HepG2 (cell line): ENCODE data around the gene PSG3. TPM values are rescaled to one million over a fixed set of nuclear protein-coding genes. Genes with fewer than 3 reads are reported as not detected.
"Not testable (repeated sequence)": the region's sequence is repeated elsewhere in the genome, so short reads cannot be mapped to it uniquely, and the experiment has no call there.

Experiments used
- ATAC-seq: fragments of 200-7000 bp; cut with Tn5 transposase; 3 replicates; pipeline ENCODE4 v1.9.1; 2020; ENCODE audit warnings: mild to moderate bottlenecking, moderate library complexity
- BruUV-seq: library from RNA; stranded (reverse); fragments of 400-500 nt; replicated peaks from 2 replicates; lab custom pipeline; 2021; lab: Mats Ljungman, UMichigan
- CTCF ChIA-PET: fragments of 300-600 bp; formaldehyde crosslinking; extraction: SDS; loops from one replicate; lab custom pipeline; 2021; ENCODE audit warnings: low total read pairs, inconsistent platforms, low intra/inter-chr PET ratio; lab: Yijun Ruan, JAX
- POLR2A ChIA-PET: fragments of 350-600 bp; sonication (Branson Sonifier 250); formaldehyde crosslinking; loops from one replicate; lab custom pipeline; 2020; ENCODE audit warnings: antibody characterized with exemption, inconsistent platforms; lab: Yijun Ruan, JAX
- DNase-seq: peaks from one replicate; pipeline ENCODE4 v3.0.0-alpha.2; 2015; ENCODE audit warnings: low spot score
- FAIRE-seq: peaks from 3 replicates; lab custom pipeline; 2011; peaks lifted over from hg19 to GRCh38; lab: Jason Lieb, UNC
- H2AFZ ChIP-seq: one replicate; pipeline ENCODE4 v1.6.1; 2011; ENCODE audit warnings: low read length, inconsistent platforms
- H3K27ac ChIP-seq: fragments of 300-600 bp; 3 replicates; pipeline ENCODE4 v1.8.0; 2011; ENCODE audit warnings: mixed run types, mild to moderate bottlenecking, mixed read lengths, low read length, inconsistent platforms; ENCODE audit not compliant: insufficient read depth; ENCODE audit errors: extremely low read length
- H3K27me3 ChIP-seq, 2 experiments: fragments of 200-600 bp in 1 of 2; 2 replicates in 1 of 2; 3 replicates in 1 of 2; pipeline versions ENCODE4 v1.6.0 to v1.8.0; 2011; ENCODE audit warnings: low read length in 2 of 2, mild to moderate bottlenecking in 2 of 2, moderate library complexity in 2 of 2, inconsistent platforms in 1 of 2; ENCODE audit not compliant: insufficient read depth in 2 of 2, control insufficient read depth in 1 of 2
- H3K36me3 ChIP-seq, 2 experiments: fragments of 200-600 bp in 1 of 2; replicated peaks in 1 of 2; 2 replicates in 1 of 2; 3 replicates in 1 of 2; pipeline versions ENCODE4 v1.5.1 to v1.8.0; 2011; ENCODE audit warnings: low read length in 2 of 2, inconsistent platforms in 1 of 2; ENCODE audit not compliant: insufficient read depth in 2 of 2, control insufficient read depth in 1 of 2
- H3K4me1 ChIP-seq: 2 replicates; pipeline ENCODE4 v1.5.1; 2012; ENCODE audit warnings: low read length, inconsistent platforms; ENCODE audit not compliant: insufficient read depth
- H3K4me2 ChIP-seq: 2 replicates; pipeline ENCODE4 v1.6.0; 2011; ENCODE audit warnings: low read depth, low read length, inconsistent platforms
- H3K4me3 ChIP-seq, 3 experiments: fragments of 200-600 bp in 1 of 3; sonication (generic), shearing (Covaris generic) in 1 of 3; replicated peaks in 1 of 3; 2 replicates each; pipeline ENCODE4 v1.5.1; 2011 to 2016; ENCODE audit warnings: low read length in 3 of 3, inconsistent platforms in 2 of 3, low read depth in 2 of 3, mild to moderate bottlenecking in 2 of 3, control low read depth in 1 of 3, mixed read lengths in 1 of 3; ENCODE audit not compliant: insufficient read depth in 1 of 3
- H3K79me2 ChIP-seq: one replicate; pipeline ENCODE4 v1.6.1; 2011; ENCODE audit warnings: low read length, inconsistent platforms; ENCODE audit not compliant: insufficient read depth
- H3K9ac ChIP-seq: 2 replicates; pipeline ENCODE4 v1.6.0; 2011; ENCODE audit warnings: mild to moderate bottlenecking, low read depth, low read length, inconsistent platforms; ENCODE audit not compliant: insufficient read depth
- H3K9me3 ChIP-seq: 2 replicates; pipeline ENCODE4 v1.5.1; 2012; ENCODE audit warnings: mild to moderate bottlenecking, low read length
- H4K20me1 ChIP-seq: 2 replicates; pipeline ENCODE4 v1.6.0; 2011; ENCODE audit warnings: inconsistent platforms, mild to moderate bottlenecking, low read length, moderate library complexity; ENCODE audit not compliant: insufficient read depth
- CTCF ChIP-seq: sonication (generic); formaldehyde crosslinking; IDR thresholded peaks from 2 replicates; pipeline ENCODE4 v1.5.0; 2020; ENCODE audit warnings: mild to moderate bottlenecking, missing genetic modification reagents, moderate library complexity
- MNT ChIP-seq: fragments of 450-650 bp; IDR thresholded peaks from 2 replicates; pipeline ENCODE4 v1.6.1; 2016
- STAG1 ChIP-seq: sonication (generic); formaldehyde crosslinking; IDR thresholded peaks from 2 replicates; pipeline ENCODE4 v1.4.0; 2020; ENCODE audit warnings: missing genetic modification reagents
- WGBS: methylation state at CpG from one replicate; pipeline ENCODE4 v1.1.6; 2017; ENCODE audit warnings: low lambda C conversion rate; 5-methylcytosine and 5-hydroxymethylcytosine counted together
- in situ Hi-C: cut with HindIII; loops from 2 replicates; pipeline ENCODE4 v1.10.0; 2017; ENCODE audit warnings: low pct_unique_long_range_greater_than_20kb; ENCODE audit not compliant: extremely low pct_ligation_motif_present
- intact Hi-C: fragments of 100-400 bp; cut with micrococcal nuclease; formaldehyde crosslinking; loops from one replicate; pipeline ENCODE4 v1.10.0; 2022; ENCODE audit not compliant: unreplicated experiment
- polyA plus RNA-seq, 8 experiments: library from polyadenylated mRNA; depleted of rRNA in 3 of 8; stranded (reverse) in 7 of 8; unstranded in 1 of 8; fragments of >200 nt; fragmentation: Illumina TruSeq in 4 of 8; extraction: Trizol in 4 of 8; gene quantifications; 2 replicates each; pipeline versions ENCODE4 v1.2.1 to v1.2.3, GENCODE V29; 2011 to 2016; ENCODE audit warnings: low read depth in 4 of 8, missing spikeins in 1 of 8, mixed read lengths in 1 of 8; ENCODE audit not compliant: insufficient read depth in 1 of 8
- total RNA-seq, 5 experiments: library from RNA; depleted of rRNA; stranded (reverse); fragments of >200 nt; fragmentation: Illumina TruSeq; extraction: Trizol; gene quantifications; 2 replicates each; pipeline ENCODE4 v1.2.3, GENCODE V29; 2016; ENCODE audit warnings: low read depth in 1 of 5

The PSG3 gene
- total and polyA plus RNA-seq, 2 of the 13 experiments (the other 11 are each of a cell fraction or from before 2014, with no cell fraction given) = 0.07 TPM; not detected in 1

DNA sequence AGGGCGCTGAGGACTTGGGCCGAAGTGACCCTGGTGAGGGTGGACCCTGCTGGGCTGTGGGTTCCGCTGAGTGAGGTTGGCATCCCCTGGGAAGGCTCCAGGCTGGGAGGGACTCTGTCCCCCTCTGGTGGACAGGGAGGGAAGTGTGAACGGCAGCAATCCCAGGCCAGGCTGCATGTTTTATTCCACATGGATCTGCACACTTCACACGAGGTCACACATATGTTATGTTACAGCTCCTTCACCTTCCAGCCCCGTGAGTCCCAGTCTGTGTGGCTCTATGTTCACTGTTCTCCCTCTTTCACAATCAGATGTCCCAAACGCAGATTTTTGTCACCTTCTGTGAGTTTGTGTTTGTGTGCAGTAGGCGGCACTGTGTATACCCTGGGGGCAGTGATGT, 27.0 kb upstream of the PSG3 start:
- intact Hi-C loops = loop anchor here (10.0 kb wide), 1 partner anchor 73 kb away; no protein-coding TSS in a partner anchor
- H4K20me1 ChIP-seq, H3K4me1 ChIP-seq, H3K4me2 ChIP-seq, H3K9ac ChIP-seq, ATAC-seq, H3K9me3 ChIP-seq, H3K27ac ChIP-seq, H3K4me3 ChIP-seq, H3K27me3 ChIP-seq, DNase-seq, POLR2A ChIA-PET, in situ Hi-C loops, H3K36me3 ChIP-seq, H2AFZ ChIP-seq, CTCF ChIA-PET, H3K79me2 ChIP-seq, BruUV-seq, FAIRE-seq: not testable (repeated sequence)
- TF ChIP-seq MNT = peak; percentile 73
- TF ChIP-seq CTCF (CRISPR knock-in tag) = peak; percentile 52
- peak; percentile 22; the same call in 1 of the 2 replicates for TF ChIP-seq STAG1 (CRISPR knock-in tag)
- 33% methylated on average over 3 of the region's 8 CpGs for WGBS

GRCh38 chr19:42766871-42767270, 26.6 kb upstream of the PSG3 start:
- H3K4me1 ChIP-seq, H2AFZ ChIP-seq, H3K27ac ChIP-seq, H3K79me2 ChIP-seq, POLR2A ChIA-PET, H4K20me1 ChIP-seq, in situ Hi-C loops, H3K9me3 ChIP-seq, H3K36me3 ChIP-seq, H3K9ac ChIP-seq, H3K4me3 ChIP-seq, BruUV-seq, H3K4me2 ChIP-seq, H3K27me3 ChIP-seq, CTCF ChIA-PET, ATAC-seq, FAIRE-seq, DNase-seq: not testable (repeated sequence)
- intact Hi-C loops = loop anchor here (10.0 kb wide), 1 partner anchor 72 kb away; no protein-coding TSS in a partner anchor
- 40% methylated on average over 8 of the region's 12 CpGs for WGBS
